Loucy (cell line): ENCODE results near the gene RANGRF.

Experiments used
- H2AFZ ChIP-seq: fragments of 200-600 bp; sonication (generic); 2 replicates; pipeline ENCODE4 v1.6.0; 2016; ENCODE audit warnings: antibody characterized with exemption, mild to moderate bottlenecking, low read length, moderate library complexity
- H3F3A ChIP-seq: fragments of 200-600 bp; 2 replicates; pipeline ENCODE4 v1.6.0; 2016; ENCODE audit warnings: antibody characterized with exemption, low read depth, mild to moderate bottlenecking
- H3K27me3 ChIP-seq: fragments of 200-600 bp; sonication (generic); 2 replicates; pipeline ENCODE4 v1.6.1; 2014; ENCODE audit warnings: low read length, mild to moderate bottlenecking; ENCODE audit not compliant: insufficient read depth, poor library complexity, severe bottlenecking
- H3K36me3 ChIP-seq: fragments of 200-600 bp; sonication (generic); 2 replicates; pipeline ENCODE4 v1.6.1; 2016; ENCODE audit warnings: low read length; ENCODE audit not compliant: insufficient read depth
- H3K4me1 ChIP-seq: fragments of 200-600 bp; sonication (generic); 2 replicates; pipeline ENCODE4 v1.5.1; 2014; ENCODE audit warnings: low read length, mild to moderate bottlenecking; ENCODE audit not compliant: insufficient read depth, poor library complexity, severe bottlenecking
- H3K4me2 ChIP-seq: fragments of 200-600 bp; sonication (generic); 2 replicates; pipeline ENCODE4 v1.6.0; 2014; ENCODE audit warnings: antibody characterized with exemption, low read length, low read depth, mild to moderate bottlenecking; ENCODE audit not compliant: poor library complexity, severe bottlenecking
- H3K4me3 ChIP-seq: fragments of 200-600 bp; sonication (generic); 2 replicates; pipeline ENCODE4 v1.5.1; 2014; ENCODE audit warnings: low read length, mild to moderate bottlenecking, mixed read lengths; ENCODE audit not compliant: poor library complexity, severe bottlenecking
- H3K79me2 ChIP-seq: fragments of 200-600 bp; sonication (generic); 2 replicates; pipeline ENCODE4 v1.6.1; 2014; ENCODE audit warnings: low read length; ENCODE audit not compliant: insufficient read depth
- H3K9ac ChIP-seq: fragments of 200-600 bp; sonication (generic); 2 replicates; pipeline ENCODE4 v1.6.0; 2014; ENCODE audit warnings: mild to moderate bottlenecking, low read depth, low read length, moderate library complexity; ENCODE audit not compliant: poor library complexity, severe bottlenecking
- H3K9me2 ChIP-seq: fragments of 200-600 bp; sonication (generic); replicated peaks from 2 replicates; pipeline ENCODE4 v1.6.1; 2016; ENCODE audit warnings: low read depth, low read length, mixed read lengths
- H3K9me3 ChIP-seq: fragments of 200-600 bp; sonication (generic); 2 replicates; pipeline ENCODE4 v1.6.1; 2014; ENCODE audit warnings: mild to moderate bottlenecking, antibody characterized with exemption, low read length, low read depth; ENCODE audit not compliant: insufficient read depth
- H4K20me1 ChIP-seq: fragments of 200-600 bp; sonication (generic); 2 replicates; pipeline ENCODE4 v1.6.0; 2014; ENCODE audit warnings: antibody characterized with exemption, low read length, mild to moderate bottlenecking; ENCODE audit not compliant: insufficient read depth, poor library complexity, severe bottlenecking
- EZH2phosphoT487 ChIP-seq: fragments of 200-600 bp; IDR thresholded peaks from 2 replicates; pipeline ENCODE4 v1.6.1; 2018; ENCODE audit warnings: antibody characterized with exemption, mild to moderate bottlenecking, moderate library complexity, borderline replicate concordance
- TF ChIP-seq, protein P1 (sequence below): fragments of 200-600 bp; sonication (generic); conservative IDR thresholded peaks from 2 replicates; pipeline ENCODE4 v1.5.1; 2014; ENCODE audit warnings: mild to moderate bottlenecking, antibody characterized with exemption, low read length

RANGRF gene

DNA sequence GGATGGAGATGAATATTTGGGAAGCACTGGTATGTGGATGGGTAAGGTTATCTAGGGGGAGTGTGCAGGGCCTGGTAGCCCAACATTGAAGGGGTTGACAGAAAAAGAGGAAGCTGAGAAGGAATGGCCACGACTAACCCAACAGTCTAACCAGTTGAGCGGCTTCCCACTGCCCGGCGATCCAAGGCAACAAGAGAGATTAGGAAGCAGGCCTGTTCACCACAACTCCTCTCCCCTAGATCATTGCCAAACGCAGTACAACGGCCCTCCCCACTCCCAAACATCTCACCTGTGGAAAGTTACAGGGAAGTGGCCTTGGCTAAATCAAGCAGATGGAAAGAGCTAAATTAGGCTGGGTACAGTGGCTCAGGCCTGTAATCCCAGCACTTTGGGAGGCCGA, 11.2 kb upstream of the RANGRF start:
- Histone ChIP-seq H2AFZ (no peak overlapping the region), H3K4me3 (no peak overlapping the region), H3K9me2 (no peaks in the 10 kb centered on the region), H3K9ac (no peak overlapping the region), H3K9me3 (no peaks in the 10 kb centered on the region), H3F3A (no peaks in the 10 kb centered on the region), H3K4me2 (no peak overlapping the region), H3K27me3 (no peaks in the 10 kb centered on the region), H4K20me1 (no peaks in the 10 kb centered on the region), H3K79me2 (no peaks in the 10 kb centered on the region), H3K36me3 (no peaks in the 10 kb centered on the region), H3K4me1 (no peaks in the 10 kb centered on the region)
- TF ChIP-seq, protein P1, sequence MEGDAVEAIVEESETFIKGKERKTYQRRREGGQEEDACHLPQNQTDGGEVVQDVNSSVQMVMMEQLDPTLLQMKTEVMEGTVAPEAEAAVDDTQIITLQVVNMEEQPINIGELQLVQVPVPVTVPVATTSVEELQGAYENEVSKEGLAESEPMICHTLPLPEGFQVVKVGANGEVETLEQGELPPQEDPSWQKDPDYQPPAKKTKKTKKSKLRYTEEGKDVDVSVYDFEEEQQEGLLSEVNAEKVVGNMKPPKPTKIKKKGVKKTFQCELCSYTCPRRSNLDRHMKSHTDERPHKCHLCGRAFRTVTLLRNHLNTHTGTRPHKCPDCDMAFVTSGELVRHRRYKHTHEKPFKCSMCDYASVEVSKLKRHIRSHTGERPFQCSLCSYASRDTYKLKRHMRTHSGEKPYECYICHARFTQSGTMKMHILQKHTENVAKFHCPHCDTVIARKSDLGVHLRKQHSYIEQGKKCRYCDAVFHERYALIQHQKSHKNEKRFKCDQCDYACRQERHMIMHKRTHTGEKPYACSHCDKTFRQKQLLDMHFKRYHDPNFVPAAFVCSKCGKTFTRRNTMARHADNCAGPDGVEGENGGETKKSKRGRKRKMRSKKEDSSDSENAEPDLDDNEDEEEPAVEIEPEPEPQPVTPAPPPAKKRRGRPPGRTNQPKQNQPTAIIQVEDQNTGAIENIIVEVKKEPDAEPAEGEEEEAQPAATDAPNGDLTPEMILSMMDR, result no peak
- TF ChIP-seq EZH2phosphoT487, result no peak

DNA sequence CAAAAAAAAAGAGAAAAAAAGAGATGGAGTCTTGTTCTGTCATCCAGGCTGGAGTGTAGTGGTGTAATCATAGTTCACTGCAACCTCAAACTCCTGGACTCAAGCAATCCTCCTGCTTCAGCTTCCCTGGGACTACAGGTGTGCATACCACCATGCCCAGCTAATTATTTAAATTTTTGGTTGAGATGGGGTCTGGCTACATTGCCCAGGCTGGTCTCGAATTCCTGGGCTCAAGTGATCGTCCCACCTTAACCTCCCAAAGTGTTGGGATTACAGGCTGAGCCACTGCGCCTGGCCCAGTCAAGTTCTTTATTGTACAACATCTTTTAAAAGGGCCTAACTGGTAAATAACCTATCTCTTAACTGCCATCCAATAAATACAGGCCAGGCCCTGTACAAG, 6.1 kb upstream of the RANGRF start:
- no peak overlapping the region for H3K9ac ChIP-seq
- peaks cover under 1% of the 10 kb centered on the region; the same call in 1 of the 2 replicates for H3K79me2 ChIP-seq
- no peak overlapping the region for H2AFZ ChIP-seq
- H3K4me2 ChIP-seq, result no peak overlapping the region
- H3K9me3 ChIP-seq, result no peaks in the 10 kb centered on the region
- no peaks in the 10 kb centered on the region for H3K36me3 ChIP-seq
- H4K20me1 ChIP-seq, result no peaks in the 10 kb centered on the region
- no peak overlapping the region for H3K4me3 ChIP-seq
- H3F3A ChIP-seq, result peaks cover 6% of the 10 kb centered on the region; the same call in 1 of the 2 replicates
- TF ChIP-seq, protein P1, result no peak
- TF ChIP-seq EZH2phosphoT487, result no peak
- peaks cover 30% of the 10 kb centered on the region for H3K4me1 ChIP-seq
- H3K27me3 ChIP-seq, result no peaks in the 10 kb centered on the region
- no peaks in the 10 kb centered on the region for H3K9me2 ChIP-seq

DNA sequence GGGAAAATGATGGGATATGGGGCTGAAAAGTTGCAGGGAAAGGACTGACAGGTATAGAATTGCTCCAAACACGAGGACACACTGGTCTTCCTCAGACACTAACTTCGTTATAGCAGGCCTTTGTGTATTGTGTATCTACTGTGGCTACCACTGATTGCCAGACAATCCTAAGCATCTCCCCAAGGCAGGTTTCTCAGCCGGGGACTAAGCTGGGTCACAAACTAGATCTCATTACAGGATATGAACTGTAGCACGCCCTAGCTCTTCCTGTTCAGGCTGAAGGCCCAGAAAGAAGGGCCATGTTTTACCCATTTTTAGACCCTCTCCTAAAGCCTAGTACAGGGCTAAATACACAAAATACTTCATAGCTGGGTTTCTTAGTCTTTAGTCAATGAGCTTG, 5.1 kb upstream of the RANGRF start:
- Histone ChIP-seq H3K4me2 (peak overlapping the region; percentile 73), H3K36me3 (no peaks in the 10 kb centered on the region), H3F3A (peaks cover 6% of the 10 kb centered on the region; the same call in 1 of the 2 replicates), H3K9me3 (no peaks in the 10 kb centered on the region), H3K9ac (peak overlapping the region; percentile 2), H3K79me2 (peaks cover 11% of the 10 kb centered on the region), H4K20me1 (no peaks in the 10 kb centered on the region), H2AFZ (no peak overlapping the region), H3K4me3 (no peak overlapping the region), H3K4me1 (peaks cover 36% of the 10 kb centered on the region), H3K9me2 (no peaks in the 10 kb centered on the region), H3K27me3 (no peaks in the 10 kb centered on the region)
- no peak for TF ChIP-seq EZH2phosphoT487
- TF ChIP-seq, protein P1, result no peak
